ENCODE data around the gene CDKAL1.
"Not testable (repeated sequence)": the region's sequence is repeated elsewhere in the genome, so short reads cannot be mapped to it uniquely, and the experiment has no call there.

CDKAL1 gene

GRCh38 chr6:20724443-20725190, 190.4 kb downstream of the CDKAL1 start:
- Histone ChIP-seq H2BK15ac (ENCODE audit: low read depth, poor library complexity, severe bottlenecking) (no peak overlapping the region), H4K8ac (ENCODE audit: low read length) (no peak overlapping the region), H2AK5ac (ENCODE audit: low read length, severe bottlenecking) (no peak overlapping the region), H3K14ac (ENCODE audit: low read length in 2 of 2) (no peak overlapping the region), H3K23ac (ENCODE audit: low read length in 2 of 2) (no peak overlapping the region), H3K4me1 (ENCODE audit: control insufficient read depth, insufficient read depth, low read depth, low read length) (peaks cover 3% of the 10 kb centered on the region), H3K4ac (ENCODE audit: low read depth in 1 of 2, low read length in 2 of 2) (no peak overlapping the region), H3K9me3 (ENCODE audit: control insufficient read depth, low read length) (no peaks in the 10 kb centered on the region), H3K36me3 (ENCODE audit: control insufficient read depth in 1 of 2, insufficient read depth in 2 of 2, low read depth in 1 of 2, low read length in 2 of 2) (peaks cover 0 to 4% of the 10 kb centered on the region in 2 experiments), H2BK12ac (ENCODE audit: low read length in 2 of 2) (no peak overlapping the region), H3K79me1 (replicated peaks; ENCODE audit: low read length, poor library complexity, severe bottlenecking) (peaks cover 9% of the 10 kb centered on the region), H3K27ac (ENCODE audit: low read length, poor library complexity, severe bottlenecking) (no peak overlapping the region), H3K4me3 (ENCODE audit: insufficient read depth in 1 of 2, low read depth in 1 of 2, low read length in 2 of 2) (no peak overlapping the region), H2AFZ (ENCODE audit: low read depth, low read length) (no peak overlapping the region), H3K4me2 (ENCODE audit: low read length, poor library complexity, severe bottlenecking) (no peak overlapping the region), H3K18ac (ENCODE audit: low read depth in 1 of 2, low read length in 2 of 2) (no peak overlapping the region), H2BK120ac (ENCODE audit: low read depth, low read length) (no peak overlapping the region), H4K91ac (ENCODE audit: low read length) (no peak overlapping the region), H3K27me3 (ENCODE audit: control insufficient read depth in 1 of 2, insufficient read depth in 1 of 2, low read length in 2 of 2) (no peaks in the 10 kb centered on the region), H3K9ac (ENCODE audit: low read length) (no peak overlapping the region), H2BK5ac (ENCODE audit: low read depth, low read length, poor library complexity, severe bottlenecking) (no peak overlapping the region)
- 76% methylated on average over 3 of the region's 6 CpGs for WGBS
- no peak for DNase-seq

GRCh38 chr6:20725235-20725634, 191.0 kb downstream of the CDKAL1 start:
- H4K91ac ChIP-seq (ENCODE audit: low read length); H3K23ac ChIP-seq (ENCODE audit: low read length in 2 of 2); H3K9me3 ChIP-seq (ENCODE audit: control insufficient read depth, low read length); H3K36me3 ChIP-seq (ENCODE audit: control insufficient read depth in 1 of 2, insufficient read depth in 2 of 2, low read depth in 1 of 2, low read length in 2 of 2); H2BK120ac ChIP-seq (ENCODE audit: low read depth, low read length); H3K18ac ChIP-seq (ENCODE audit: low read depth in 1 of 2, low read length in 2 of 2); H2BK15ac ChIP-seq (ENCODE audit: low read depth, poor library complexity, severe bottlenecking); H4K8ac ChIP-seq (ENCODE audit: low read length); H2AK5ac ChIP-seq (ENCODE audit: low read length, severe bottlenecking); H3K4me1 ChIP-seq (ENCODE audit: control insufficient read depth, insufficient read depth, low read depth, low read length); H2AFZ ChIP-seq (ENCODE audit: low read depth, low read length); H3K4me3 ChIP-seq (ENCODE audit: insufficient read depth in 1 of 2, low read depth in 1 of 2, low read length in 2 of 2); H3K4me2 ChIP-seq (ENCODE audit: low read length, poor library complexity, severe bottlenecking); H3K4ac ChIP-seq (ENCODE audit: low read depth in 1 of 2, low read length in 2 of 2); DNase-seq; H2BK5ac ChIP-seq (ENCODE audit: low read depth, low read length, poor library complexity, severe bottlenecking); H2BK12ac ChIP-seq (ENCODE audit: low read length in 2 of 2); H3K27ac ChIP-seq (ENCODE audit: low read length, poor library complexity, severe bottlenecking); H3K27me3 ChIP-seq (ENCODE audit: control insufficient read depth in 1 of 2, insufficient read depth in 1 of 2, low read length in 2 of 2); H3K9ac ChIP-seq (ENCODE audit: low read length); H3K14ac ChIP-seq (ENCODE audit: low read length in 2 of 2); H3K79me1 ChIP-seq (replicated peaks; ENCODE audit: low read length, poor library complexity, severe bottlenecking): not testable (repeated sequence)
- 98% methylated on average over 3 of the region's 3 CpGs for WGBS

- no peak overlapping the region for H3K4ac ChIP-seq (ENCODE audit: low read depth in 1 of 2, low read length in 2 of 2)
- no peaks in the 10 kb centered on the region for H3K36me3 ChIP-seq (ENCODE audit: control insufficient read depth in 1 of 2, insufficient read depth in 2 of 2, low read depth in 1 of 2, low read length in 2 of 2)
- H3K14ac ChIP-seq (ENCODE audit: low read length in 2 of 2), result no peak overlapping the region
- no peak overlapping the region for H3K9ac ChIP-seq (ENCODE audit: low read length)
- no peak overlapping the region for H3K4me2 ChIP-seq (ENCODE audit: low read length, poor library complexity, severe bottlenecking)
- no peak overlapping the region for H3K23ac ChIP-seq (ENCODE audit: low read length in 2 of 2)
- H2BK15ac ChIP-seq (ENCODE audit: low read depth, poor library complexity, severe bottlenecking), result no peak overlapping the region
- no peak overlapping the region for H2BK5ac ChIP-seq (ENCODE audit: low read depth, low read length, poor library complexity, severe bottlenecking)
- H2BK120ac ChIP-seq (ENCODE audit: low read depth, low read length), result no peak overlapping the region
- DNase-seq, result no peak
- no CpG with 5 or more reads among the region's 1 CpG for WGBS
- no peaks in the 10 kb centered on the region for H3K9me3 ChIP-seq (ENCODE audit: control insufficient read depth, low read length)
- H2AFZ ChIP-seq (ENCODE audit: low read depth, low read length), result no peak overlapping the region
- H2BK12ac ChIP-seq (ENCODE audit: low read length in 2 of 2), result no peak overlapping the region
- H3K27me3 ChIP-seq (ENCODE audit: control insufficient read depth in 1 of 2, insufficient read depth in 1 of 2, low read length in 2 of 2), result no peaks in the 10 kb centered on the region
- H3K27ac ChIP-seq (ENCODE audit: low read length, poor library complexity, severe bottlenecking), result no peak overlapping the region
- no peak overlapping the region for H3K18ac ChIP-seq (ENCODE audit: low read depth in 1 of 2, low read length in 2 of 2)
- peaks cover 3% of the 10 kb centered on the region for H3K4me1 ChIP-seq (ENCODE audit: control insufficient read depth, insufficient read depth, low read depth, low read length)
- peaks cover 5% of the 10 kb centered on the region for H3K79me1 ChIP-seq (replicated peaks; ENCODE audit: low read length, poor library complexity, severe bottlenecking)
- no peak overlapping the region for H2AK5ac ChIP-seq (ENCODE audit: low read length, severe bottlenecking)
- no peak overlapping the region for H4K91ac ChIP-seq (ENCODE audit: low read length)
- H4K8ac ChIP-seq (ENCODE audit: low read length), result no peak overlapping the region
- H3K4me3 ChIP-seq (ENCODE audit: insufficient read depth in 1 of 2, low read depth in 1 of 2, low read length in 2 of 2), result no peak overlapping the region
Measured at GRCh38 chr6:20729086-20729485, 194.8 kb downstream of the CDKAL1 start.

- H3K4me2 ChIP-seq (ENCODE audit: low read length, poor library complexity, severe bottlenecking); H2BK12ac ChIP-seq (ENCODE audit: low read length in 2 of 2); H2BK5ac ChIP-seq (ENCODE audit: low read depth, low read length, poor library complexity, severe bottlenecking); H3K27me3 ChIP-seq (ENCODE audit: control insufficient read depth in 1 of 2, insufficient read depth in 1 of 2, low read length in 2 of 2); H3K18ac ChIP-seq (ENCODE audit: low read depth in 1 of 2, low read length in 2 of 2); H4K91ac ChIP-seq (ENCODE audit: low read length); H2BK120ac ChIP-seq (ENCODE audit: low read depth, low read length); H3K4ac ChIP-seq (ENCODE audit: low read depth in 1 of 2, low read length in 2 of 2); H4K8ac ChIP-seq (ENCODE audit: low read length); H3K9me3 ChIP-seq (ENCODE audit: control insufficient read depth, low read length); H3K27ac ChIP-seq (ENCODE audit: low read length, poor library complexity, severe bottlenecking); H3K23ac ChIP-seq (ENCODE audit: low read length in 2 of 2); H3K14ac ChIP-seq (ENCODE audit: low read length in 2 of 2); H2AFZ ChIP-seq (ENCODE audit: low read depth, low read length); H2BK15ac ChIP-seq (ENCODE audit: low read depth, poor library complexity, severe bottlenecking); H2AK5ac ChIP-seq (ENCODE audit: low read length, severe bottlenecking); H3K4me1 ChIP-seq (ENCODE audit: control insufficient read depth, insufficient read depth, low read depth, low read length); H3K36me3 ChIP-seq (ENCODE audit: control insufficient read depth in 1 of 2, insufficient read depth in 2 of 2, low read depth in 1 of 2, low read length in 2 of 2); H3K4me3 ChIP-seq (ENCODE audit: insufficient read depth in 1 of 2, low read depth in 1 of 2, low read length in 2 of 2); DNase-seq; H3K9ac ChIP-seq (ENCODE audit: low read length); H3K79me1 ChIP-seq (replicated peaks; ENCODE audit: low read length, poor library complexity, severe bottlenecking): not testable (repeated sequence)
- 90% methylated on average over 8 of the region's 8 CpGs for WGBS
Measured at GRCh38 chr6:20732362-20732761, 198.1 kb downstream of the CDKAL1 start.

Data from mesenchymal stem cell (in vitro differentiated cells and primary cell).